Activated CD8-positive, alpha-beta memory T cell treated with anti-CD3 and anti-CD28 coated beads, Interleukin-2, amount 10 ng/mL, durations not matched to agents 7 days and 5 days (primary cell): ENCODE results near the gene CHMP2B. TPM values are rescaled to one million over a fixed set of nuclear protein-coding genes. Genes with fewer than 3 reads are reported as not detected.
"Not testable (repeated sequence)": the region's sequence is repeated elsewhere in the genome, so short reads cannot be mapped to it uniquely, and the experiment has no call there.

Experiments used
- ATAC-seq: fragments of 150-1000 bp; cut with Tn5 transposase; one replicate; pipeline ENCODE4 v1.10.0; 2021; ENCODE audit warnings: moderate library complexity
- CTCF ChIA-PET: fragments of 350-600 bp; sonication (Branson Sonifier 250); formaldehyde crosslinking; loops from one replicate; lab custom pipeline; 2021; ENCODE audit warnings: antibody characterized with exemption; lab: Charles Lee
- DNase-seq: peaks from one replicate; pipeline ENCODE4 v3.0.0-alpha.2; 2020
- H3K27ac Mint-ChIP-seq: one replicate; pipeline ENCODE4 v1.8.0; 2021; ENCODE audit warnings: mild to moderate bottlenecking, mixed read lengths
- H3K27me3 Mint-ChIP-seq: one replicate; pipeline ENCODE4 v1.8.0; 2021; ENCODE audit warnings: mixed read lengths
- H3K36me3 Mint-ChIP-seq: one replicate; pipeline ENCODE4 v1.8.0; 2021; ENCODE audit warnings: mild to moderate bottlenecking, mixed read lengths
- H3K4me1 Mint-ChIP-seq: one replicate; pipeline ENCODE4 v1.8.0; 2021; ENCODE audit warnings: mixed read lengths
- H3K4me3 Mint-ChIP-seq: one replicate; pipeline ENCODE4 v1.8.0; 2021; ENCODE audit warnings: mild to moderate bottlenecking, moderate library complexity, mixed read lengths
- H3K9me3 Mint-ChIP-seq: one replicate; pipeline ENCODE4 v1.8.0; 2022; ENCODE audit warnings: low read depth, mixed read lengths
- total RNA-seq, 2 experiments: library from RNA; stranded (reverse); gene quantifications; one replicate each; pipeline ENCODE4 v1.2.3, GENCODE V29; 2021

Gene CHMP2B
- total RNA-seq, 2 experiments from 2014 or later = 22.5 to 26.3 TPM

DNA sequence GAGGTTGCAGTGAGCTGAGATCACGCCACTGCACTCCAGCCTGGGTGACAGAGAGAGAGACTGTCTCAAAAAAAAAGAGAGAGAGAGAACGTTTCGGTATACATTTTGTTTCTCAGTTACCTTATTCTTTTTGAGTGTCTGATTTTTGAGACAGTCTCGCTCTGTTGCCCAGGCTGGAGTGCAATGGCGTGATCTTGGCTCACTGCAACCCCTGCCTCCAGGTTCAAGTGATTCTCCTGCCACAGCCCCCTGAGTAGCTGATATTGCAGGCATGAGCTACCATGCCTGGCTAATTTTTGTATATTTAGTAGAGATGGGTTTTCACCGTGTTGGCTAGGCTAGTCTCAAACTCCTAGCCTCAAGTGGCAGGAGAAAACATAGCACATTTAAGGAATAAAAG, 21.1 kb downstream of the CHMP2B start:
- H3K27ac Mint-ChIP-seq, ATAC-seq, H3K9me3 Mint-ChIP-seq, H3K4me3 Mint-ChIP-seq, H3K4me1 Mint-ChIP-seq, DNase-seq, H3K27me3 Mint-ChIP-seq: not testable (repeated sequence)
- H3K36me3 Mint-ChIP-seq = peaks cover 14% of the 10 kb centered on the region
- CTCF ChIA-PET = interaction anchor here (2.5 to 4.4 kb wide), 2 partner anchors 11 to 12 kb away, joined by 6 to 18 read pairs; no protein-coding TSS in a partner anchor

- CTCF ChIA-PET = interaction anchor here (4.4 kb wide), 1 partner anchor 11 kb away, joined by 18 read pairs; no protein-coding TSS in a partner anchor
- H3K27me3 Mint-ChIP-seq = no peaks in the 10 kb centered on the region
- H3K27ac Mint-ChIP-seq = no peak overlapping the region
- H3K36me3 Mint-ChIP-seq = peaks cover 16% of the 10 kb centered on the region
- no peak for DNase-seq
- no peak for ATAC-seq
- H3K4me1 Mint-ChIP-seq = peaks cover 2% of the 10 kb centered on the region
- no peak overlapping the region for H3K4me3 Mint-ChIP-seq
- no peaks in the 10 kb centered on the region for H3K9me3 Mint-ChIP-seq
Observed at GRCh38 chr3:87248831-87249230, 21.7 kb downstream of the CHMP2B start.

DNA sequence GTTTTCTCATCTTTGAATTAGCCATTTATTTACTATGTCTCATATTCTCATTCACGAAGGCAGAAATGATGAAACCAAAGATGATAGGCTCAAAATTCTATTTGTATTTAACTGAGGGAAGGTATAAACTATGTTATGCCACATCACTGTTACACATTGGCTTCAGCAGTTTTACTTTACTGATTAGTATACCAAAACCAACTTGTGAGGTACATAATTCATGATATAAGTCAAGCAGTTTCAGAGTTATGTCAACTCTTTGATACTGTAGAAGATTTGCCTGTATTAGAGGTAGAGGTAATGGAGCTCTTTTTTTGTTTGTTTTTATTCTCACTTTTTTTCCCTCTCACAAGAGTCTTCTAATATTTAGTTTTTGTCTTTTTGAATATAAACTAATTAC, 22.9 kb downstream of the CHMP2B start:
- Mint-ChIP-seq H3K4me1 (peaks cover 2% of the 10 kb centered on the region), H3K27ac (no peak overlapping the region), H3K9me3 (no peaks in the 10 kb centered on the region), H3K4me3 (no peak overlapping the region), H3K36me3 (peaks cover 17% of the 10 kb centered on the region), H3K27me3 (no peaks in the 10 kb centered on the region)
- no peak for DNase-seq
- ATAC-seq = no peak
- CTCF ChIA-PET = interaction anchor here (4.4 kb wide), 1 partner anchor 10 kb away, joined by 18 read pairs; no protein-coding TSS in a partner anchor

GRCh38 chr3:87260270-87260669, 33.2 kb downstream of the CHMP2B start:
- no peaks in the 10 kb centered on the region for H3K36me3 Mint-ChIP-seq
- no peak overlapping the region for H3K27ac Mint-ChIP-seq
- CTCF ChIA-PET = interaction anchor here (1.0 to 2.6 kb wide), 12 partner anchors 10 to 745 kb away, joined by 3 to 18 read pairs (median 6); no protein-coding TSS in a partner anchor
- no peaks in the 10 kb centered on the region for H3K9me3 Mint-ChIP-seq
- DNase-seq = peak; percentile 66
- H3K4me1 Mint-ChIP-seq = peaks cover 3% of the 10 kb centered on the region
- H3K27me3 Mint-ChIP-seq = peaks cover 3% of the 10 kb centered on the region
- ATAC-seq = no peak
- no peak overlapping the region for H3K4me3 Mint-ChIP-seq

GRCh38 chr3:87261925-87262324, 34.8 kb downstream of the CHMP2B start:
- H3K27me3 Mint-ChIP-seq = peaks cover 3% of the 10 kb centered on the region
- CTCF ChIA-PET = interaction anchor here (1.0 kb wide), 1 partner anchor 19 kb away, joined by 3 read pairs; no protein-coding TSS in a partner anchor
- H3K36me3 Mint-ChIP-seq = no peaks in the 10 kb centered on the region
- H3K27ac Mint-ChIP-seq = peak overlapping the region; percentile 24
- no peak for ATAC-seq
- DNase-seq = no peak
- no peak overlapping the region for H3K4me3 Mint-ChIP-seq
- no peaks in the 10 kb centered on the region for H3K9me3 Mint-ChIP-seq
- H3K4me1 Mint-ChIP-seq = peaks cover 3% of the 10 kb centered on the region

- CTCF ChIA-PET = interaction anchor here (0.7 to 0.9 kb wide), 2 partner anchors 50 to 878 kb away, joined by 3 to 4 read pairs; no protein-coding TSS in a partner anchor
- Mint-ChIP-seq H3K36me3 (peaks cover 1% of the 10 kb centered on the region), H3K27me3 (no peaks in the 10 kb centered on the region), H3K27ac (peak overlapping the region; percentile 53), H3K4me1 (peaks cover 51% of the 10 kb centered on the region), H3K9me3 (no peaks in the 10 kb centered on the region), H3K4me3 (no peak overlapping the region)
- DNase-seq (no peak), ATAC-seq (peak; percentile 13)
Observed at GRCh38 chr3:87267953-87268645, 41.0 kb downstream of the CHMP2B start.

DNA sequence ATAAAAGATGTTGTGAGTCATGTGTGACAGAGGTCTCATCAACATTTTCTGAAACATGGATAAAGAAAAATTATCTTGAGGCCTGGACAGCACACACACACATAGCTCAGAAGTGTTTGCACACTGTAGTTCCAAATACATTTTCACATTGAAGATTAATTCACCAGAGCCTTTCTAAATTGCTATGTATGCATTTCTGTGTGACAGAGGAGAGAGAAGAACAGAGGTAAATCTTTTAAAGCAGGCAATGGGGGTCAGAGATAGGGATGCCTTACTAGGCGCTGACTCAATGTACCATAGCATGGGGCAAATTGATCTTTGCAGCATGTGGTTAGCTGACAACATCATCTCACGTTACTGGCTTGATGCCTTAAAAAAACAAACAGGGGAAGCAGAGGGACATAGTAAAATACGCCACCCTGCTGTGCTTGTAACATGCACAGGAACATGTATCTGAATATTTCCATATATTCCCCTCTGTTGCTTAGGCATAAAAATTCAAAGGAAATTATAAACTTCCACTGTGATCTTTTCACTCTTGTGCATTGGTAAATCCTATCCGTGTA, 41.6 kb downstream of the CHMP2B start:
- no peak overlapping the region for H3K4me3 Mint-ChIP-seq
- H3K27ac Mint-ChIP-seq = peak overlapping the region; percentile 56
- ATAC-seq (peak; percentile 16), DNase-seq (no peak)
- CTCF ChIA-PET = interaction anchor here (0.7 to 0.9 kb wide), 2 partner anchors 50 to 877 kb away, joined by 3 to 4 read pairs; no protein-coding TSS in a partner anchor
- H3K36me3 Mint-ChIP-seq = peaks cover 1% of the 10 kb centered on the region
- H3K4me1 Mint-ChIP-seq = peaks cover 57% of the 10 kb centered on the region
- no peaks in the 10 kb centered on the region for H3K9me3 Mint-ChIP-seq
- H3K27me3 Mint-ChIP-seq = no peaks in the 10 kb centered on the region

GRCh38 chr3:87269723-87270122, 42.6 kb downstream of the CHMP2B start:
- no peak for ATAC-seq
- Mint-ChIP-seq H3K36me3 (peaks cover 1% of the 10 kb centered on the region), H3K27me3 (no peaks in the 10 kb centered on the region), H3K9me3 (no peaks in the 10 kb centered on the region), H3K4me3 (no peak overlapping the region), H3K4me1 (peaks cover 57% of the 10 kb centered on the region), H3K27ac (peak overlapping the region; percentile 52)
- no peak for DNase-seq
- CTCF ChIA-PET = interaction anchor here (2.9 kb wide), 1 partner anchor 10 kb away, joined by 16 read pairs; no protein-coding TSS in a partner anchor

DNA sequence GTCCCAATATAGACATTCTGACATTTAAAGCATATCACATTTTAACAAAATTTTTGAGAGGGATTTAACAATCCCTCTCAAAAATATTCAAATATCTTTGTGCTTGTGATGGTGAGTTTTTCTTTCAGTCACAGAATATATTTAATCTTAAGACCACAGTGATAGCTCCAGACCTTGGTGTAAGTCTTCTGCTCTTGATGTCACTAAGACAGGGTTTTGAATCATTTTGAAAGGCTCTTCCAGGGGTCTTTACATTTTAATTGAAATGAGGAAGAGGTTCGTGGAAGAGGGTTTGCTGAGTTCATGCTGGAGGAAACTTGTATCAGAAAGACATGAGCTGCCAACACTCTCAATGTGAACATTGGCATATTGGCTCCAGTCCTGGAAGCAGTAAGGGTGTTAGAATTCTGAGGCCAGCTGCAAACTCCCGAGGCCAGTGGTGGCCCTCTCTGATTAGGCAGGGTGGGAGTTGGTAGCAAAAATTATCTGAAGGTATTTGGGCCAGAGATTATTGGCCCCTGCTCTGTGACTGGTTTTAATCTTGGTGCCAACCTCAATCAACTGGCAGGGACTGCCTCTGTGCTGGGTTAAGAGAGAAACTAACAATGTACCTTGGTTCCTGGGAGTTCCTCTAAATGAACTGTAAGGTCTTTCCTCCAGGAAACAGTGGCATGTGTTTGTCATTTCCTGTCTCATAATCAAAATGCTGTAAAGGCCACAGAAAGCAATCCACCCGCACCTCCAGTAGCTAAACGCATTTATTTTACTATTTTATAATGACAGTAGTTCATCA, 44.0 kb downstream of the CHMP2B start:
- no peak for DNase-seq
- peaks cover 1% of the 10 kb centered on the region for H3K36me3 Mint-ChIP-seq
- no peaks in the 10 kb centered on the region for H3K9me3 Mint-ChIP-seq
- peaks cover 57% of the 10 kb centered on the region for H3K4me1 Mint-ChIP-seq
- no peaks in the 10 kb centered on the region for H3K27me3 Mint-ChIP-seq
- no peak overlapping the region for H3K4me3 Mint-ChIP-seq
- CTCF ChIA-PET = interaction anchor here (0.9 to 2.9 kb wide), 2 partner anchors 11 to 231 kb away, joined by 3 to 16 read pairs; no protein-coding TSS in a partner anchor
- peak overlapping the region; percentile 71 for H3K27ac Mint-ChIP-seq
- peak; percentile 64 for ATAC-seq

DNA sequence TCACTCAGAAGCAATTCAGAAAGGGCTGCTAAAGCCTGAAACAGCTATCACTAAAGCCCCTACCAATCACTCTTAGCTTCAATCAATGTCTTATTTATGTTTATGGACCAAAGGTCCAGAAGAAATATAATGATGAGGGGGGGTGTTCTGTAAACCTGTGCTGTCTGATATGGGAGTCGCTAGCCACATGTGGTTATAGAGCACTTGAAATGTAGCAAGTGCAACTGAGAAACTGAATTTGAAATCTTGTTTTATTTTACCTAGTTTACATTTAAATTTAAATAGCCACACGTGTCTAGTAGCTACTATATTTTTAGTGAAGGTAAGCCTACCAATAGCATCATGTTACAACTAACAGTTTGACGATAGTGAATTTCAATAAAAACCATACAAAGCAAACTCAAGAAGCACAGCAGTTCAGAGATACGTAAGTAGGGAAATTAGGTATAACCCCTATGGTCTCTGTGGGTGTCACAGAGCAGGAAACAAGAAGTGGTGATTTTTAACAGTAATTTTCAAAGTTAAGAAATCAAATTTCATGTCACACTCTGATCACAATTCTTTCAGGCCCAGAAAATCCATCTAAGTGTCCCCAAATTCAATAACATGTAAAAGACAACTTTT, 45.7 kb downstream of the CHMP2B start:
- H3K9me3 Mint-ChIP-seq = no peaks in the 10 kb centered on the region
- no peaks in the 10 kb centered on the region for H3K27me3 Mint-ChIP-seq
- H3K4me3 Mint-ChIP-seq = no peak overlapping the region
- H3K4me1 Mint-ChIP-seq = peaks cover 53% of the 10 kb centered on the region
- CTCF ChIA-PET = interaction anchor here (1.0 to 2.9 kb wide), 2 partner anchors 13 to 25 kb away, joined by 3 to 16 read pairs; no protein-coding TSS in a partner anchor
- no peak for DNase-seq
- no peak overlapping the region for H3K27ac Mint-ChIP-seq
- ATAC-seq = no peak
- H3K36me3 Mint-ChIP-seq = peaks cover 1% of the 10 kb centered on the region

- ATAC-seq = no peak
- CTCF ChIA-PET = interaction anchor here (1.6 kb wide), 1 partner anchor 17 kb away, joined by 4 read pairs; no protein-coding TSS in a partner anchor
- peaks cover 18% of the 10 kb centered on the region for H3K4me1 Mint-ChIP-seq
- H3K36me3 Mint-ChIP-seq = no peaks in the 10 kb centered on the region
- no peak for DNase-seq
- no peaks in the 10 kb centered on the region for H3K27me3 Mint-ChIP-seq
- no peak within 1 kb of the TSS for H3K4me3 Mint-ChIP-seq
- H3K27ac Mint-ChIP-seq = no peak within 1 kb of the TSS
- H3K9me3 Mint-ChIP-seq = no peaks in the 10 kb centered on the region
Observed at GRCh38 chr3:87276484-87276883, 49.4 kb downstream of the CHMP2B start, which contains the start of gene POU1F1. TSS of gene POU1F1 (minus strand) at chr3:87276584. CDS start at chr3:87276462, 122 bp downstream.

DNA sequence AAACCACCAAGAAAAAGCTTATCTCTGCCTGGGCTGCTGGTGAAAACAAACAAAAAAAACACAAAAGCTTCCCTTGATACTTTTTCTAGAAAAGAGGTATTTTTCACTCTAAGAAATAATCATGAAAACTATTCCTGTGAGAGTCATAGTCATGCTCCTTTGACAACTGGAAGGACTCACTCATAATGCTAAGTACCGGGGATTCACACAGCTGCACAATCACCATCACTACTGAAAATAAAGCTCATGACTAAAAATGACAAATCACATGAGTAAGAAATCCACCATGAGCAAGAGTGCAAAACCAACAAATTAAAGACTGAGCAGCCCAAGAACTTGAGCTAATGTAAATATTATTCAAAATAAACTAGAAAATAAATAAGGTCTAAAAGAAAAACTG, 59.9 kb downstream of the CHMP2B start:
- Mint-ChIP-seq H3K27ac (no peak overlapping the region), H3K9me3 (no peaks in the 10 kb centered on the region), H3K27me3 (peaks cover 12% of the 10 kb centered on the region), H3K4me3 (no peak overlapping the region), H3K36me3 (peaks cover 1% of the 10 kb centered on the region), H3K4me1 (peaks cover 8% of the 10 kb centered on the region)
- no peak for ATAC-seq
- CTCF ChIA-PET = interaction anchor here (0.9 to 2.6 kb wide), 2 partner anchors 9 to 27 kb away, joined by 3 to 9 read pairs; no protein-coding TSS in a partner anchor
- DNase-seq = no peak
